ENCODE measurements around the gene XYLT1. TPM values are rescaled to one million over a fixed set of nuclear protein-coding genes. Genes with fewer than 3 reads are reported as not detected.
A peak's percentile ranks its signal among the peaks of the same experiment; 100 is the strongest.
"Not testable (repeated sequence)": the region's sequence is repeated elsewhere in the genome, so short reads cannot be mapped to it uniquely, and the experiment has no call there.

The XYLT1 gene
- total RNA-seq, 3 donors from 2014 or later (not counting 1 experiment from before 2014, with no cell fraction given) = 40.9 to 55.5 (median 43.8) TPM

DNA sequence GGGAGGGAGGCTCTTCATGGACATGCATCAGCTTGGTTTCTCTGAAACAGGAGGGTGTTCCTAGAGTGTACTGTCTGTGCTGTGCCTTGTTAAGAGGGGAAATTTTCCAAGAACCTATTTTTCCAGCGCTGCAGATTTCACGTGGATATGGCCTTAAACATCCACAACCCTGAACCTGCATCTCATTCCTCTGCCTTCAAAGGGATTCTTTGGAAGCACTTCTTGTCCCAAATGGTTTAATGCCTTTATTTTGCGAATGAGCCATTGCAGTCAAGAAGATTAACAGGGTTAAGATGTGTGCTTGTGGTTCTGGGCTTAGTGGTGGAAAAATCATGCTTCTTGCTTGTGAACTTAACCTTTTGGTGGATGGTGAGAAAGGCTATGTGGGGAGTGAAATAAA, 161.2 kb downstream of the XYLT1 start:
- no peaks in the 10 kb centered on the region for H3K27me3 Mint-ChIP-seq (ENCODE audit: low read depth in 2 of 2)
- Histone ChIP-seq H3K9me3 (ENCODE audit: control insufficient read depth, insufficient read depth, low read length) (no peaks in the 10 kb centered on the region), H3K27ac (ENCODE audit: low read length) (no peak overlapping the region), H3K4me3 (ENCODE audit: low read length) (no peak overlapping the region), H3K36me3 (ENCODE audit: control insufficient read depth, insufficient read depth, low read length) (no peaks in the 10 kb centered on the region), H3K4me1 (ENCODE audit: control insufficient read depth, insufficient read depth, low read length) (peaks cover 20% of the 10 kb centered on the region), H3K27me3 (ENCODE audit: control insufficient read depth, insufficient read depth, low read length) (no peaks in the 10 kb centered on the region)
- no peaks in the 10 kb centered on the region for H3K9me3 Mint-ChIP-seq
- peaks cover 59 to 63% of the 10 kb centered on the region in 2 donors for H3K4me1 Mint-ChIP-seq
- intact Hi-C loops (cut with micrococcal nuclease) = no loop called here
- no peak for ATAC-seq
- no peak overlapping the region for H3K4me3 Mint-ChIP-seq
- H3K27ac Mint-ChIP-seq = no peak overlapping the region
- no peaks in the 10 kb centered on the region for H3K36me3 Mint-ChIP-seq
- 100% methylated on average over 3 of the region's 3 CpGs for WGBS (ENCODE audit: insufficient coverage)
- no peak for DNase-seq
- TF ChIP-seq, protein P1, sequence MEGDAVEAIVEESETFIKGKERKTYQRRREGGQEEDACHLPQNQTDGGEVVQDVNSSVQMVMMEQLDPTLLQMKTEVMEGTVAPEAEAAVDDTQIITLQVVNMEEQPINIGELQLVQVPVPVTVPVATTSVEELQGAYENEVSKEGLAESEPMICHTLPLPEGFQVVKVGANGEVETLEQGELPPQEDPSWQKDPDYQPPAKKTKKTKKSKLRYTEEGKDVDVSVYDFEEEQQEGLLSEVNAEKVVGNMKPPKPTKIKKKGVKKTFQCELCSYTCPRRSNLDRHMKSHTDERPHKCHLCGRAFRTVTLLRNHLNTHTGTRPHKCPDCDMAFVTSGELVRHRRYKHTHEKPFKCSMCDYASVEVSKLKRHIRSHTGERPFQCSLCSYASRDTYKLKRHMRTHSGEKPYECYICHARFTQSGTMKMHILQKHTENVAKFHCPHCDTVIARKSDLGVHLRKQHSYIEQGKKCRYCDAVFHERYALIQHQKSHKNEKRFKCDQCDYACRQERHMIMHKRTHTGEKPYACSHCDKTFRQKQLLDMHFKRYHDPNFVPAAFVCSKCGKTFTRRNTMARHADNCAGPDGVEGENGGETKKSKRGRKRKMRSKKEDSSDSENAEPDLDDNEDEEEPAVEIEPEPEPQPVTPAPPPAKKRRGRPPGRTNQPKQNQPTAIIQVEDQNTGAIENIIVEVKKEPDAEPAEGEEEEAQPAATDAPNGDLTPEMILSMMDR (IDR thresholded peaks at IDR 0.05) = no peak

DNA sequence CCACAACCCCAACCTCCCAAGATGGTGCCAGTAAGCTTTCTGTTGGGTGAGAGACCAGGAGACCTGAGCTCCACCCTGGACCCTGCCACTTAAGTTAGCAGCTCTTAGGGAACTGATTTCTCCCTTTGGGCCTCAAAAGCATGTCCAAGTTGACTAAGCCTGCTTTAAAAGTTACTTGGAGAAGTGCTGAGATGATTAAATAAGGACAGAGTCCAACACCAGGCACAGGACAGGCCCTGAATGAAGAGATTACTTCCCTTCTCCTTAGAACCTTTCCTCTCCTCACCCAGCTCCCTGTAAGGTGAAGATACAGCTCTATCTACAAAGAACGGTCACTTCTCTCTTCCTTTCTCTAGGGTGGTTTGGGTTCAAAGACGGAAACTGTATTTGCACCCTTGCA, 162.6 kb downstream of the XYLT1 start:
- no peak overlapping the region for H3K27ac Mint-ChIP-seq
- no peaks in the 10 kb centered on the region for H3K27me3 Mint-ChIP-seq (ENCODE audit: low read depth in 2 of 2)
- Histone ChIP-seq H3K4me1 (ENCODE audit: control insufficient read depth, insufficient read depth, low read length) (peaks cover 18% of the 10 kb centered on the region), H3K27ac (ENCODE audit: low read length) (no peak overlapping the region), H3K27me3 (ENCODE audit: control insufficient read depth, insufficient read depth, low read length) (no peaks in the 10 kb centered on the region), H3K9me3 (ENCODE audit: control insufficient read depth, insufficient read depth, low read length) (no peaks in the 10 kb centered on the region), H3K36me3 (ENCODE audit: control insufficient read depth, insufficient read depth, low read length) (no peaks in the 10 kb centered on the region), H3K4me3 (ENCODE audit: low read length) (no peak overlapping the region)
- no peak overlapping the region for H3K4me3 Mint-ChIP-seq
- intact Hi-C loops (cut with micrococcal nuclease) = no loop called here
- no peaks in the 10 kb centered on the region for H3K9me3 Mint-ChIP-seq
- TF ChIP-seq, protein P1 (IDR thresholded peaks at IDR 0.05) = no peak
- H3K4me1 Mint-ChIP-seq = peaks cover 49 to 56% of the 10 kb centered on the region in 2 donors
- DNase-seq = no peak
- no peaks in the 10 kb centered on the region for H3K36me3 Mint-ChIP-seq
- 100% methylated on average over 2 of the region's 2 CpGs for WGBS (ENCODE audit: insufficient coverage)
- ATAC-seq = no peak

- Mint-ChIP-seq H3K27me3 (ENCODE audit: low read depth in 2 of 2) (no peaks in the 10 kb centered on the region), H3K27ac (no peak overlapping the region), H3K36me3 (no peaks in the 10 kb centered on the region), H3K4me3 (no peak overlapping the region), H3K9me3 (no peaks in the 10 kb centered on the region), H3K4me1 (peaks cover 49 to 57% of the 10 kb centered on the region in 2 donors)
- DNase-seq = no peak
- no peak overlapping the region for H3K27ac ChIP-seq (ENCODE audit: low read length)
- no peak overlapping the region for H3K4me3 ChIP-seq (ENCODE audit: low read length)
- no peaks in the 10 kb centered on the region for H3K9me3 ChIP-seq (ENCODE audit: control insufficient read depth, insufficient read depth, low read length)
- peaks cover 16% of the 10 kb centered on the region for H3K4me1 ChIP-seq (ENCODE audit: control insufficient read depth, insufficient read depth, low read length)
- no peaks in the 10 kb centered on the region for H3K27me3 ChIP-seq (ENCODE audit: control insufficient read depth, insufficient read depth, low read length)
- no peak for ATAC-seq
- intact Hi-C loops (cut with micrococcal nuclease) = no loop called here
- TF ChIP-seq, protein P1 (IDR thresholded peaks at IDR 0.05) = no peak
- 100% methylated on average over 1 of the region's 1 CpG for WGBS (ENCODE audit: insufficient coverage)
- no peaks in the 10 kb centered on the region for H3K36me3 ChIP-seq (ENCODE audit: control insufficient read depth, insufficient read depth, low read length)
These were observed 163.3 kb downstream of the XYLT1 start for GRCh38 chr16:17307504-17307903.

DNA sequence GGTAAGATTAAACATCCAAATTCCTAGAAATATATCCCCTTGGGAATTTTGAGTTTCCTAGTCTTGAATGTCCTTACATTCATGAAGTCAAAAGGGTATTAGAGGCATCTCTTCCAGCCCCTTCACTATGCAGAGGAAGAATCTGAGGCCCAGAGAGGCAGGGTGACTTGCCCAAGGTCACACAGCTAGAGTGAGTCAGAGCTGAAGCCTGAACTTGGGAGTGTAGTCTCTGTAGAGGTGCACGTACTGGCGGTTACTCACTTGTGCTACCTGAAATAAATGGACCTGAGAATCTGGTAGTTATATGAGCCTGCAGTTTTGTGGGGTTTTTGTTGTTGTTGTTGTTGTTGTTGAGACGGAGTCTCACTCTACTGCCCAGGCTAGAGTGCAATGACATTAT, 164.0 kb downstream of the XYLT1 start:
- intact Hi-C loops (cut with micrococcal nuclease) = no loop called here
- 94% methylated on average over 3 of the region's 3 CpGs for WGBS (ENCODE audit: insufficient coverage)
- H3K9me3 ChIP-seq (ENCODE audit: control insufficient read depth, insufficient read depth, low read length) = no peaks in the 10 kb centered on the region
- no peaks in the 10 kb centered on the region for H3K27me3 ChIP-seq (ENCODE audit: control insufficient read depth, insufficient read depth, low read length)
- ATAC-seq (no peak), DNase-seq (no peak)
- Mint-ChIP-seq H3K4me3 (no peak overlapping the region), H3K36me3 (no peaks in the 10 kb centered on the region), H3K4me1 (peaks cover 44 to 54% of the 10 kb centered on the region in 2 donors), H3K9me3 (no peaks in the 10 kb centered on the region), H3K27ac (no peak overlapping the region), H3K27me3 (ENCODE audit: low read depth in 2 of 2) (no peaks in the 10 kb centered on the region)
- peaks cover 17% of the 10 kb centered on the region for H3K4me1 ChIP-seq (ENCODE audit: control insufficient read depth, insufficient read depth, low read length)
- no peak overlapping the region for H3K4me3 ChIP-seq (ENCODE audit: low read length)
- TF ChIP-seq, protein P1 (IDR thresholded peaks at IDR 0.05) = no peak
- H3K36me3 ChIP-seq (ENCODE audit: control insufficient read depth, insufficient read depth, low read length) = no peaks in the 10 kb centered on the region
- H3K27ac ChIP-seq (ENCODE audit: low read length) = no peak overlapping the region

DNA sequence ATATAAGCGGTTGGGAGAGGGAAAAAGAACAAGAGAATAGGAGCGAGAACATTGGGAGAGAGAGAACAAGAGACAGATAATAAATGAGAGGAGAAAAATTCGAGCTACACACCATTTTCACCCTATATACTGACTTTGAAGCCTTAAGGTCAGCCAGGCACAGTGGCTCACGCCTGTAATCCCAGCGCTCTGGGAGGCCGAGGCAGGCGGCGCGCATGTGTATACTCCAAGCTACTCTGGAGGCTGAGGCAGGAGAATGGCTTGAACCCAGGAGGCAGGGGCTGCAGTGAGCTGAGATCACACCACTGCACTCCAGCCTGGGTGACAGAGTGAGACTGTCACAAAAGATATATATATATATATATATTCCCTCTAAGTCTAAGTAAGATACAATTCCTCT, 164.5 kb downstream of the XYLT1 start:
- ATAC-seq; intact Hi-C loops (cut with micrococcal nuclease); H3K27me3 Mint-ChIP-seq (ENCODE audit: low read depth in 2 of 2); H3K27me3 ChIP-seq (ENCODE audit: control insufficient read depth, insufficient read depth, low read length); H3K36me3 ChIP-seq (ENCODE audit: control insufficient read depth, insufficient read depth, low read length); H3K27ac ChIP-seq (ENCODE audit: low read length); H3K36me3 Mint-ChIP-seq; DNase-seq; H3K4me3 Mint-ChIP-seq; H3K9me3 Mint-ChIP-seq; H3K4me3 ChIP-seq (ENCODE audit: low read length); H3K9me3 ChIP-seq (ENCODE audit: control insufficient read depth, insufficient read depth, low read length): not testable (repeated sequence)
- 90% methylated on average over 6 of the region's 9 CpGs for WGBS (ENCODE audit: insufficient coverage)
- H3K4me1 ChIP-seq (ENCODE audit: control insufficient read depth, insufficient read depth, low read length) = peaks cover 20% of the 10 kb centered on the region
- peaks cover 40 to 49% of the 10 kb centered on the region in 2 donors for H3K4me1 Mint-ChIP-seq
- peak overlapping the region in 1 of 2 donors; percentile 1 for H3K27ac Mint-ChIP-seq

Measured in natural killer cell (primary cell).